BLaER1 (cell line): ENCODE data around the gene UBE2G1.

Experiments used
- H3K27ac ChIP-seq: shearing (Covaris generic); formaldehyde crosslinking; 2 replicates; pipeline ENCODE4 v1.8.1; 2022
- H3K27me3 ChIP-seq: shearing (Covaris generic); formaldehyde crosslinking; 2 replicates; pipeline ENCODE4 v1.8.1; 2022
- H3K36me3 ChIP-seq: shearing (Covaris generic); formaldehyde crosslinking; 2 replicates; pipeline ENCODE4 v1.8.1; 2022
- H3K4me1 ChIP-seq: shearing (Covaris generic); formaldehyde crosslinking; 2 replicates; pipeline ENCODE4 v1.8.1; 2022
- H3K4me2 ChIP-seq: shearing (Covaris generic); formaldehyde crosslinking; 2 replicates; pipeline ENCODE4 v1.8.1; 2022
- H3K4me3 ChIP-seq: shearing (Covaris generic); formaldehyde crosslinking; 2 replicates; pipeline ENCODE4 v1.8.1; 2022
- H3K9ac ChIP-seq: shearing (Covaris generic); formaldehyde crosslinking; 2 replicates; pipeline ENCODE4 v1.8.1; 2022
- H3K9me3 ChIP-seq: shearing (Covaris generic); formaldehyde crosslinking; 2 replicates; pipeline ENCODE4 v1.8.1; 2022
- H4K20me1 ChIP-seq: shearing (Covaris generic); formaldehyde crosslinking; 2 replicates; pipeline ENCODE4 v1.8.1; 2022
- Cebpa-rat ChIP-seq: shearing (Covaris generic); IDR thresholded peaks from 2 replicates; pipeline ENCODE4 v1.8.1; 2022

The UBE2G1 gene

DNA sequence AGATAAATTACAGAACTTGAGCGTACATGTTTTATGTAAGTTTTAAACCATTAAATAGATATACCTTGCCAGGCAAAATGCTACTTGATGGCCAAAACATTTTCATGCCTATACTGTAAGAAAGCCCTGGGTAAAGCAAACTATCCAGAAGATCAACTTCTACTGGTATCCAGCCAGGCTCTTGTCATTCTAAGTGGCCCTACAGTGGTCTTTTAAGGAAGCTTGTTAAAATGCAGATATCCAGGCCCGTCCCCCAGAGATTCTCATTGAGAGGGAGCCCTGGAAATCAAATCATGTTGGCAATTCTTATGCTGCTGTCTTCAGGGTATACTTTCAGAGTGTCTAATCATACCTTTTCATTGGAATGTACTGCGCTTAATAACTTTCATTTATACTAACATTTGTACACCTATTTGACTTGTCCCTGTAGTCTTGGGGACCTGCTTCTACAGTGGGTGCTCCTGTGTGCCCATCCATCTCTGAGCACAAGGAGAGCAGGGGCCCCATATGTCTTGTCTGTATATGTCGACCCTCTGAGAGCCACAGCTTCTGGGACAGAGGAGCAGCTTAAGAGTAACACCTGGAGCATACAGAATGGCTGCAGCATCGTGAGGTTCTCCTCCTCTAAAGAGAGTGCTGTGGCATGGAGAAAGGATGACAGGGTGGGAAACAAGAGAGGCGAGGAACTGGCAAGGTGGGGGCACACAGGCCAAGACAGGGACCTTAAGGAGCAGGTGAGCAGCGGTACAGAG, 59.1 kb downstream of the UBE2G1 start:
- Histone ChIP-seq H3K4me3 (no peak overlapping the region), H3K9me3 (no peaks in the 10 kb centered on the region), H3K4me1 (peaks cover 15% of the 10 kb centered on the region), H3K27ac (no peak overlapping the region), H3K4me2 (no peak overlapping the region), H3K36me3 (peaks cover 58% of the 10 kb centered on the region), H3K27me3 (no peaks in the 10 kb centered on the region), H3K9ac (no peak overlapping the region), H4K20me1 (peaks cover 100% of the 10 kb centered on the region)
- TF ChIP-seq Cebpa-rat, result no peak

DNA sequence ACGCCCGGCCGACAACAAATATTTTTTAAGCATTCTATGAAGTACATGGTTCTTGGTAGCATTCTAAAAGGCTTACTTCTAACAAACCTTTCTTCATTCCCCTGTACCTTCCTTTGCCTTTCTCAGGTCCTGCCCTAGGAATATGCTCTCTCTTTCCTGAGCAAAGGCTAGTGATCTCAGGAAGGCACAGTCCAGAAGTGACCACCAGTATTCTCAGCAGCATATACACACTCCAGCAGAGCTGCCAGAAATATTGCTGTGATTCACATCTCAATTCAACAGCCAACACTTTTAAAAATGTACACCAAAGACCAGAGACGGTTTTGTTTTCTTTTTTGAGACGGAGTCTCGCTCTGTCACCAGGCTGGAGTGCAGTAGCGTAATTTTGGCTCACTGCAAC, 61.3 kb downstream of the UBE2G1 start:
- Histone ChIP-seq H3K4me2 (no peak overlapping the region), H4K20me1 (peaks cover 100% of the 10 kb centered on the region), H3K27ac (no peak overlapping the region), H3K36me3 (peaks cover 79% of the 10 kb centered on the region), H3K9me3 (no peaks in the 10 kb centered on the region), H3K27me3 (no peaks in the 10 kb centered on the region), H3K9ac (no peak overlapping the region), H3K4me3 (no peak overlapping the region), H3K4me1 (peaks cover 8% of the 10 kb centered on the region)
- no peak for TF ChIP-seq Cebpa-rat

DNA sequence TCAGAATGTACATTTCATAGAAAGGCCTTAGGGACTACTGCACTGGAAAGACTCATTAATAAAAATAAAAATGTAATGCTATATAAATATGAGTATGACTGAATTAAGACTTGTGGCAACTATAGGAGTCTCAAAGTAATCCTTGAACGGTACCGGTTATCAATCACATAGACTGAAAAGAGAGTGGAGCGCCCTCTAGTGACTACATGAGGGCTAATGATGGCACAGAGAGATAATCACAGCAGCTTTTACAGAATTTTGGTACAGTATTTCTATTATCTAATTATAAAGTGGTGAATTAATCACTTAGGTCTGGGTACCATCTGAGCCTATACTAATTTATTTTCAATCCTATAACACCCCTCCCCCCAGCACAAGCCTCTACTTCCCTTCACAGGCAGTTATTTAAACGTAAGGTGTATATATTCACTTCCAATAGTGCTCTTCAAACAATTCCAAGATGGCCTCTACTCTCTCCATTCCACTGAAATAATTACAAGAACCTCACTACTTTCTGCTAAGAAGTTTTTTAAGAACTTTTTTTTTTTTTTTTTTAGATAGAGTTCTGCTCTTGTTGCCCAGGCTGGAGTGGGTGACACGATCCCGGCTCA, 62.0 kb downstream of the UBE2G1 start:
- H3K4me1 ChIP-seq, result peaks cover under 1% of the 10 kb centered on the region; the same call in 1 of the 2 replicates
- H3K9ac ChIP-seq, result no peak overlapping the region
- no peak overlapping the region for H3K4me3 ChIP-seq
- H3K27me3 ChIP-seq, result no peaks in the 10 kb centered on the region
- no peaks in the 10 kb centered on the region for H3K9me3 ChIP-seq
- H3K4me2 ChIP-seq, result no peak overlapping the region
- H3K27ac ChIP-seq, result no peak overlapping the region
- no peak for TF ChIP-seq Cebpa-rat
- peaks cover 100% of the 10 kb centered on the region for H4K20me1 ChIP-seq
- peaks cover 86% of the 10 kb centered on the region for H3K36me3 ChIP-seq

DNA sequence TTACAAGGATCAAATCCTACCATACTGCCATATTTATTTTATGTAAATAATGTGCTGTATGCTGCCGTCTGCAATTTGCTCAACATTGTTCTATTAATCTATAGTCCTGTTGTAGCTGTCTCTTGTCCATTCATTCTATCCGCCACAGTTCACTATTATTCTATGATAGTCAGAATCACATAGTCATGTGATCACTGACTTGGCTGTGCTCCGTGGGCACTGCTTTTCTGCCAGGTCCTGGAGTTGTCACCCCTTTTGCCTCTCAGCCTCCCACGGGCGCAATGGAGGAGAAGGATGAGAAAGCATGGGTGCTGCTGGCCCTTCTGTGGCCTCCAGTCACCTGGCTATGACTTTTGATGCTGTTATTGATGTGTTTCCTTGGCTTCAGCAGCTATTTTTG, 65.4 kb downstream of the UBE2G1 start:
- Histone ChIP-seq H3K4me2 (no peak overlapping the region), H3K4me1 (no peaks in the 10 kb centered on the region), H3K4me3 (no peak overlapping the region), H4K20me1 (peaks cover 100% of the 10 kb centered on the region), H3K9me3 (no peaks in the 10 kb centered on the region), H3K27me3 (no peaks in the 10 kb centered on the region), H3K27ac (no peak overlapping the region), H3K9ac (no peak overlapping the region), H3K36me3 (peaks cover 85% of the 10 kb centered on the region)
- no peak for TF ChIP-seq Cebpa-rat

DNA sequence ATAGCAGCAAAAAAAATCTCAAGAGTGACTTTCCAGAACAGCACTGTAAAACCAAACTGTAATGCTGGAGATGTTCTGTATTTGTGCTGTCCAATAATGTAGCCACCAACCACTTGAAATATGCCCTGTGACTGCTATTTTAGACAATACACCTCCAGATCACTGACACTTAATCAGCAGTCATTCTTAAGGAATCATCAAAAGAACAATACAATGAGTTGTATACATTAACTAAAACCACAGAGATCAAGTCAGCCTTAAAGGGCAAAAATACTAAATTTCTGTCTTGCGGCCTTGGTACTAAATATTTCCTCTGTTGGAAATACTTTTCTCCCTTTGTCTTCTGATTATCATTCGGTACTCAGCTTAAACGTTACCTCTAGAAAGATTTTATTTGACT, 69.1 kb downstream of the UBE2G1 start:
- peaks cover 83% of the 10 kb centered on the region for H3K36me3 ChIP-seq
- no peaks in the 10 kb centered on the region for H3K4me1 ChIP-seq

DNA sequence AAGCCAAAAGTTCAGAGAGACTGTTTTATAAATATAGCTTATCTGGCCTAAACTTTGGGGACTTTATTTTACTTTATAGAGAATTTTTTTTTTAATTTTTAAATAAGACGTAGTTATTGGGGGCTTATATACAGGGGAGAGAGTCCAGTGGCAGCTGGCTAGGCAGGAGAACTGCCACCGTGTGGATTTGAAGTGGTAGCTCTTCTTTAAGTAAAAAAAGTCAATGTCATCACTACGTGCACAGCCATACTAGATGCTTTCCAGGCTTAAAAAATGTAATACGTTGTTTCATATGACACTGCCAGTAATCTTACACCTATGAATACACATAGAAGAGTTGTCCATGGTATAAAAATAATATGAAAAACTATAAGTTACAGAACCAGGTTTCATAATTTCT, 70.8 kb downstream of the UBE2G1 start:
- Histone ChIP-seq H3K27ac (no peak overlapping the region), H3K36me3 (peaks cover 82% of the 10 kb centered on the region), H3K9me3 (no peaks in the 10 kb centered on the region)

More for the DNA sequence above, 69.1 kb downstream of the UBE2G1 start:
- Histone ChIP-seq H3K9ac (no peak overlapping the region), H3K27ac (no peak overlapping the region), H3K9me3 (no peaks in the 10 kb centered on the region), H3K4me3 (no peak overlapping the region), H4K20me1 (peaks cover 100% of the 10 kb centered on the region), H3K4me2 (no peak overlapping the region), H3K27me3 (no peaks in the 10 kb centered on the region)
- TF ChIP-seq Cebpa-rat, result no peak

DNA sequence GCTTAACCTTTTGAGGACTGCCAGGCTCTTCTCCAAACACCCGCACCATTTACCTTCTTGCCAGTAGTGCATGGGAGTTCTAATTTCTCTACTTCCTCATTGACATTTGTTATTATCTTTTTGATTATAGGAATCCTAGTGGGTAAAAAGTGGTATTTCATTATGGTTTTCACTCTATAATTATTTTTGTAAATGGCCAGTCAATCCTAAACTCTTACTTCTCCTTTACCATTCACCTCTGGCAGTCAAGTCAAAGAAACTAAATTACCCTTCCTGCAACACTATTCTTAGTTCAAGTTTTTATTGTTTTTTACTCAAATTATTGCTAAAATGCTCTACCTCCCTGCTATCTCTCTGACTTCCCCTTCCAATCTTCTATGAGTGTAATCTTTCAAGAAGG, 72.9 kb downstream of the UBE2G1 start:
- Histone ChIP-seq H3K4me1 (no peaks in the 10 kb centered on the region), H4K20me1 (peaks cover 98% of the 10 kb centered on the region), H3K27me3 (no peaks in the 10 kb centered on the region), H3K36me3 (peaks cover 77% of the 10 kb centered on the region), H3K4me2 (no peak overlapping the region), H3K9ac (no peak overlapping the region), H3K4me3 (no peak overlapping the region), H3K27ac (no peak overlapping the region), H3K9me3 (no peaks in the 10 kb centered on the region)
- TF ChIP-seq Cebpa-rat, result no peak

More for the DNA sequence above, 70.8 kb downstream of the UBE2G1 start:
- no peak for TF ChIP-seq Cebpa-rat
- Histone ChIP-seq H3K4me3 (no peak overlapping the region), H3K9ac (no peak overlapping the region), H3K27me3 (no peaks in the 10 kb centered on the region), H4K20me1 (peaks cover 98% of the 10 kb centered on the region), H3K4me1 (no peaks in the 10 kb centered on the region), H3K4me2 (no peak overlapping the region)

DNA sequence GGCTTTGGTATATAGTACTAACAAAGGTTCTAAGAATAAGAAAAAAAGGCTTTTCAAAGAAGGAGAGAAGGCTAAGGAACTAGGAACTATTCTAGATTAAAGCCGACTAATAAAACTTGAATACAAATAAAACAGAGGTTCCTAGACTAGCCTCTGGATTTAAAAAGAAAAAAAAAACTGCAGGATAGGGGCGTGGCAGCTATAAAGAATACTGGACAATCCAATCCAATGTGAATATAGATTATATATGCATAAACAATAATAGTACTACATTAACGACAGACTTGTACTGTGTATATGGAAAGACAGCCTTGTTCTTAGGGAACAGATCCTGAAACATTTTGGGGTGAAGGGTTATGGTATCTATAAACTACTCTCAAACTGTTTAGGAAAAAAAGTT, 78.8 kb downstream of the UBE2G1 start:
- no peaks in the 10 kb centered on the region for H3K4me1 ChIP-seq
- no peak overlapping the region for H3K4me3 ChIP-seq
- peaks cover 91% of the 10 kb centered on the region for H4K20me1 ChIP-seq
- peaks cover 89% of the 10 kb centered on the region for H3K36me3 ChIP-seq
- no peak overlapping the region for H3K27ac ChIP-seq
- TF ChIP-seq Cebpa-rat, result no peak
- no peaks in the 10 kb centered on the region for H3K27me3 ChIP-seq
- H3K9ac ChIP-seq, result no peak overlapping the region
- H3K4me2 ChIP-seq, result no peak overlapping the region
- no peaks in the 10 kb centered on the region for H3K9me3 ChIP-seq

DNA sequence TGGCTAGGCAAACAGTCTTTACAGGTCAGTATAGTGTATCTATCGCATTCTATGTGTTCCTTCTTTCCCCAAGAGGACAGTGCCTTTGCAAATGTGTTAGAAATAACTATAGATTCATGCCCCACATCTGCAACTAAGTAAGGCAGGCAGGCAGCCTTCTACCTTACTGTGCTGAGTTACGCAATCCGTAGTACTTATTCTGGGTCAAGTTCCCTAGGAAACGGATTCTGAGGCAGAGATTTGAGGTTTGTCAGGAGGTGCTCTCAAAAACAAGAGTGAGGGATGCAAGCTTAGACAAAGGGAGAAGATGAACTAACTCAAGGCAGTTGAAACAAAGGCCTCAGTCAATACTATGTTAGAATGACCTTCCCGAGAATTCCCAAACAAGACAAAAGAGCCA, 90.0 kb downstream of the UBE2G1 start:
- H3K36me3 ChIP-seq, result peaks cover 96% of the 10 kb centered on the region
- H3K4me1 ChIP-seq, result no peaks in the 10 kb centered on the region
- no peak overlapping the region for H3K4me3 ChIP-seq
- no peak overlapping the region for H3K27ac ChIP-seq
- H3K9me3 ChIP-seq, result no peaks in the 10 kb centered on the region
- TF ChIP-seq Cebpa-rat, result peak; percentile 69; the same call in 1 of the 2 replicates
- H4K20me1 ChIP-seq, result peaks cover 90% of the 10 kb centered on the region
- no peak overlapping the region for H3K9ac ChIP-seq
- no peak overlapping the region for H3K4me2 ChIP-seq
- H3K27me3 ChIP-seq, result no peaks in the 10 kb centered on the region

DNA sequence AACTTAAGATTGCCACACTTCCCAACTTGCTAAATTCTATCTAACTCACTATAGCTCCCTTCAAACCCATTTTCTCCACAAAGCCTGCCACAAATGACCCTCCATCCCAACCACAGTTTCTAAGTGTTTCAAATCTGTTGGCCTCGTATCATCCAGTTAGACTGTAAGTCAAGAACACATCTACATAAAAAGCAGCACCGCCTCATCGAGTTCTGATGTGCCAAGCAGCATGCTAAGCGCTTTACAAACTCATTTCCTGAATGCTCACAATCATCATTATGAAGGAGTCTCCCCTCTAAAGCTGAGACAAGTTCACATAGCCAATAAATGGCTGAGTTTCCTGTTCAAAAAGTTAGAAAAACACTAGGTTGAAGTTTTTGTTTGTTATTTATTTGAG, 93.5 kb downstream of the UBE2G1 start:
- no peaks in the 10 kb centered on the region for H3K9me3 ChIP-seq
- H4K20me1 ChIP-seq, result peaks cover 74% of the 10 kb centered on the region
- no peaks in the 10 kb centered on the region for H3K27me3 ChIP-seq
- no peak overlapping the region for H3K4me2 ChIP-seq
- no peak overlapping the region for H3K27ac ChIP-seq
- H3K36me3 ChIP-seq, result peaks cover 93% of the 10 kb centered on the region
- no peak for TF ChIP-seq Cebpa-rat
- no peak overlapping the region for H3K4me3 ChIP-seq
- H3K4me1 ChIP-seq, result peaks cover 15% of the 10 kb centered on the region
- H3K9ac ChIP-seq, result no peak overlapping the region
